ENCODE measurements around the gene BRSK2.
"Not testable (repeated sequence)": the region's sequence is repeated elsewhere in the genome, so short reads cannot be mapped to it uniquely, and the experiment has no call there.

Gene BRSK2

GRCh38 chr11:1409108-1409851 lies 19.5 kb downstream of the BRSK2 start:
- no peak for DNase-seq (ENCODE audit: low read depth)
- H3K27me3 ChIP-seq (replicated peaks; ENCODE audit: control insufficient read depth, insufficient read depth, low read length), result peaks cover 29% of the 10 kb centered on the region
- H3K9me3 ChIP-seq (ENCODE audit: control insufficient read depth, low read length), result no peaks in the 10 kb centered on the region
- H3K4me1 ChIP-seq (ENCODE audit: control insufficient read depth, insufficient read depth, low read length), result no peaks in the 10 kb centered on the region
- no peak overlapping the region for H3K4me3 ChIP-seq (ENCODE audit: low read length)
- H3K9ac ChIP-seq (ENCODE audit: low read length), result no peak overlapping the region
- no peaks in the 10 kb centered on the region for H3K36me3 ChIP-seq (ENCODE audit: control insufficient read depth, insufficient read depth, low read length, severe bottlenecking)

GRCh38 chr11:1409852-1410125 lies 20.1 kb downstream of the BRSK2 start:
- DNase-seq (ENCODE audit: low read depth); H3K4me1 ChIP-seq (ENCODE audit: control insufficient read depth, insufficient read depth, low read length); H3K9ac ChIP-seq (ENCODE audit: low read length); H3K4me3 ChIP-seq (ENCODE audit: low read length); H3K36me3 ChIP-seq (ENCODE audit: control insufficient read depth, insufficient read depth, low read length, severe bottlenecking); H3K9me3 ChIP-seq (ENCODE audit: control insufficient read depth, low read length): not testable (repeated sequence)
- peaks cover 25% of the 10 kb centered on the region for H3K27me3 ChIP-seq (replicated peaks; ENCODE audit: control insufficient read depth, insufficient read depth, low read length)

- Histone ChIP-seq H3K4me3 (ENCODE audit: low read length) (no peak overlapping the region), H3K36me3 (ENCODE audit: control insufficient read depth, insufficient read depth, low read length, severe bottlenecking) (no peaks in the 10 kb centered on the region), H3K9me3 (ENCODE audit: control insufficient read depth, low read length) (no peaks in the 10 kb centered on the region), H3K9ac (ENCODE audit: low read length) (no peak overlapping the region), H3K4me1 (ENCODE audit: control insufficient read depth, insufficient read depth, low read length) (no peaks in the 10 kb centered on the region), H3K27me3 (replicated peaks; ENCODE audit: control insufficient read depth, insufficient read depth, low read length) (peaks cover 20% of the 10 kb centered on the region)
- no peak for DNase-seq (ENCODE audit: low read depth)
Measured at GRCh38 chr11:1410366-1411291, 20.9 kb downstream of the BRSK2 start.

- H3K36me3 ChIP-seq (ENCODE audit: control insufficient read depth, insufficient read depth, low read length, severe bottlenecking), result no peaks in the 10 kb centered on the region
- H3K27me3 ChIP-seq (replicated peaks; ENCODE audit: control insufficient read depth, insufficient read depth, low read length), result peaks cover 20% of the 10 kb centered on the region
- H3K9ac ChIP-seq (ENCODE audit: low read length), result no peak overlapping the region
- no peaks in the 10 kb centered on the region for H3K4me1 ChIP-seq (ENCODE audit: control insufficient read depth, insufficient read depth, low read length)
- no peak overlapping the region for H3K4me3 ChIP-seq (ENCODE audit: low read length)
- H3K9me3 ChIP-seq (ENCODE audit: control insufficient read depth, low read length), result peaks cover 6% of the 10 kb centered on the region
- no peak for DNase-seq (ENCODE audit: low read depth)
Measured at GRCh38 chr11:1411301-1411700, 21.6 kb downstream of the BRSK2 start.

- H3K4me3 ChIP-seq (ENCODE audit: low read length), result not testable (repeated sequence)
- H3K27me3 ChIP-seq (replicated peaks; ENCODE audit: control insufficient read depth, insufficient read depth, low read length), result peaks cover 18% of the 10 kb centered on the region
Measured at GRCh38 chr11:1411739-1412138, 22.0 kb downstream of the BRSK2 start.

GRCh38 chr11:1412377-1413095 lies 22.8 kb downstream of the BRSK2 start:
- H3K4me3 ChIP-seq (ENCODE audit: low read length), result no peak overlapping the region
- no peak for DNase-seq (ENCODE audit: low read depth)
- peaks cover 11% of the 10 kb centered on the region for H3K9me3 ChIP-seq (ENCODE audit: control insufficient read depth, low read length)
- H3K4me1 ChIP-seq (ENCODE audit: control insufficient read depth, insufficient read depth, low read length), result no peaks in the 10 kb centered on the region
- H3K36me3 ChIP-seq (ENCODE audit: control insufficient read depth, insufficient read depth, low read length, severe bottlenecking), result no peaks in the 10 kb centered on the region
- peaks cover 13% of the 10 kb centered on the region for H3K27me3 ChIP-seq (replicated peaks; ENCODE audit: control insufficient read depth, insufficient read depth, low read length)
- no peak overlapping the region for H3K9ac ChIP-seq (ENCODE audit: low read length)

More at GRCh38 chr11:1411739-1412138, 22.0 kb downstream of the BRSK2 start:
- H3K9ac ChIP-seq (ENCODE audit: low read length); DNase-seq (ENCODE audit: low read depth); H3K9me3 ChIP-seq (ENCODE audit: control insufficient read depth, low read length); H3K36me3 ChIP-seq (ENCODE audit: control insufficient read depth, insufficient read depth, low read length, severe bottlenecking); H3K4me1 ChIP-seq (ENCODE audit: control insufficient read depth, insufficient read depth, low read length): not testable (repeated sequence)

GRCh38 chr11:1414650-1415049 lies 24.9 kb downstream of the BRSK2 start:
- Histone ChIP-seq H3K9me3 (ENCODE audit: control insufficient read depth, low read length) (peaks cover 30% of the 10 kb centered on the region), H3K4me3 (ENCODE audit: low read length) (no peak overlapping the region), H3K9ac (ENCODE audit: low read length) (no peak overlapping the region), H3K27me3 (replicated peaks; ENCODE audit: control insufficient read depth, insufficient read depth, low read length) (peaks cover 8% of the 10 kb centered on the region), H3K36me3 (ENCODE audit: control insufficient read depth, insufficient read depth, low read length, severe bottlenecking) (no peaks in the 10 kb centered on the region), H3K4me1 (ENCODE audit: control insufficient read depth, insufficient read depth, low read length) (no peaks in the 10 kb centered on the region)
- DNase-seq (ENCODE audit: low read depth), result no peak

- Histone ChIP-seq H3K4me3 (ENCODE audit: low read length) (no peak overlapping the region), H3K27me3 (replicated peaks; ENCODE audit: control insufficient read depth, insufficient read depth, low read length) (peaks cover 5% of the 10 kb centered on the region), H3K9me3 (ENCODE audit: control insufficient read depth, low read length) (peaks cover 33% of the 10 kb centered on the region), H3K9ac (ENCODE audit: low read length) (no peak overlapping the region), H3K36me3 (ENCODE audit: control insufficient read depth, insufficient read depth, low read length, severe bottlenecking) (no peaks in the 10 kb centered on the region), H3K4me1 (ENCODE audit: control insufficient read depth, insufficient read depth, low read length) (no peaks in the 10 kb centered on the region)
- DNase-seq (ENCODE audit: low read depth), result no peak
Measured at GRCh38 chr11:1415631-1416030, 25.9 kb downstream of the BRSK2 start.

GRCh38 chr11:1418192-1418795 lies 28.6 kb downstream of the BRSK2 start:
- H3K9me3 ChIP-seq (ENCODE audit: control insufficient read depth, low read length), result peaks cover 33% of the 10 kb centered on the region
- DNase-seq (ENCODE audit: low read depth); H3K27me3 ChIP-seq (replicated peaks; ENCODE audit: control insufficient read depth, insufficient read depth, low read length); H3K4me1 ChIP-seq (ENCODE audit: control insufficient read depth, insufficient read depth, low read length); H3K4me3 ChIP-seq (ENCODE audit: low read length); H3K9ac ChIP-seq (ENCODE audit: low read length); H3K36me3 ChIP-seq (ENCODE audit: control insufficient read depth, insufficient read depth, low read length, severe bottlenecking): not testable (repeated sequence)

- no peak for DNase-seq (ENCODE audit: low read depth)
- Histone ChIP-seq H3K9me3 (ENCODE audit: control insufficient read depth, low read length) (peaks cover 33% of the 10 kb centered on the region), H3K4me3 (ENCODE audit: low read length) (no peak overlapping the region), H3K27me3 (replicated peaks; ENCODE audit: control insufficient read depth, insufficient read depth, low read length) (peaks cover 10% of the 10 kb centered on the region), H3K36me3 (ENCODE audit: control insufficient read depth, insufficient read depth, low read length, severe bottlenecking) (no peaks in the 10 kb centered on the region), H3K9ac (ENCODE audit: low read length) (no peak overlapping the region), H3K4me1 (ENCODE audit: control insufficient read depth, insufficient read depth, low read length) (no peaks in the 10 kb centered on the region)
Measured at GRCh38 chr11:1419811-1420210, 30.1 kb downstream of the BRSK2 start.

- no peak for DNase-seq (ENCODE audit: low read depth)
- H3K27me3 ChIP-seq (replicated peaks; ENCODE audit: control insufficient read depth, insufficient read depth, low read length), result peaks cover 11% of the 10 kb centered on the region
- H3K4me3 ChIP-seq (ENCODE audit: low read length), result no peak overlapping the region
- no peaks in the 10 kb centered on the region for H3K36me3 ChIP-seq (ENCODE audit: control insufficient read depth, insufficient read depth, low read length, severe bottlenecking)
- H3K9ac ChIP-seq (ENCODE audit: low read length), result no peak overlapping the region
- peaks cover 27% of the 10 kb centered on the region for H3K9me3 ChIP-seq (ENCODE audit: control insufficient read depth, low read length)
- no peaks in the 10 kb centered on the region for H3K4me1 ChIP-seq (ENCODE audit: control insufficient read depth, insufficient read depth, low read length)
Measured at GRCh38 chr11:1421291-1421690, 31.6 kb downstream of the BRSK2 start.
